IMR-90 (cell line): Measurements from ENCODE around the gene COL5A1. TPM values are rescaled to one million over a fixed set of nuclear protein-coding genes. Genes with fewer than 3 reads are reported as not detected.
A peak's percentile ranks its signal among the peaks of the same experiment; 100 is the strongest.

Source experiments
- ATAC-seq: fragments of 200-7000 bp; cut with Tn5 transposase; 2 replicates; pipeline ENCODE4 v1.9.1; 2020; ENCODE audit warnings: low read depth, mild to moderate bottlenecking, moderate library complexity
- BruUV-seq: library from RNA; stranded (reverse); fragments of 400-500 nt; replicated peaks from 2 replicates; lab custom pipeline; 2021; lab: Mats Ljungman, UMichigan
- CTCF ChIA-PET: fragments of 300-600 bp; formaldehyde crosslinking; extraction: SDS; loops from one replicate; lab custom pipeline; 2021; ENCODE audit warnings: antibody characterized with exemption; lab: Yijun Ruan, JAX
- POLR2A ChIA-PET: fragments of 300-600 bp; sonication (Branson Sonifier 250); formaldehyde crosslinking; loops from one replicate; lab custom pipeline; 2022; ENCODE audit warnings: antibody characterized with exemption; ENCODE audit not compliant: unreplicated experiment; lab: Charles Lee
- DNase-seq: peaks from one replicate; pipeline ENCODE4 v3.0.0; 2013
- H2AFZ ChIP-seq: replicated peaks from 2 replicates; pipeline ENCODE3; 2013; ENCODE audit warnings: low read length, mild to moderate bottlenecking; ENCODE audit not compliant: poor library complexity
- H2AK5ac ChIP-seq: 2 replicates; pipeline ENCODE4 v1.6.1; 2013; ENCODE audit warnings: low read depth, low read length, inconsistent platforms
- H2AK9ac ChIP-seq: replicated peaks from 2 replicates; pipeline ENCODE3; 2013; ENCODE audit warnings: mild to moderate bottlenecking, low read depth, low read length, moderate library complexity; ENCODE audit not compliant: poor library complexity
- H2BK120ac ChIP-seq: 2 replicates; pipeline ENCODE4 v1.6.1; 2013; ENCODE audit warnings: low read depth, low read length, inconsistent platforms
- H2BK15ac ChIP-seq: 3 replicates; pipeline ENCODE4 v1.6.1; 2013; ENCODE audit warnings: low read depth, low read length, inconsistent platforms
- H2BK20ac ChIP-seq: 2 replicates; pipeline ENCODE4 v1.6.1; 2013; ENCODE audit warnings: low read depth, mild to moderate bottlenecking, inconsistent platforms, low read length, moderate library complexity
- H2BK5ac ChIP-seq: 2 replicates; pipeline ENCODE4 v1.6.1; 2013; ENCODE audit warnings: mild to moderate bottlenecking, low read depth, low read length, inconsistent platforms; ENCODE audit not compliant: poor library complexity, severe bottlenecking
- H3K14ac ChIP-seq: replicated peaks from 2 replicates; pipeline ENCODE4 v1.6.1; 2013; ENCODE audit warnings: low read depth, low read length, inconsistent platforms
- H3K18ac ChIP-seq: 2 replicates; pipeline ENCODE4 v1.6.1; 2013; ENCODE audit warnings: low read depth, low read length, control low read depth
- H3K23ac ChIP-seq: 2 replicates; pipeline ENCODE4 v1.6.1; 2013; ENCODE audit warnings: low read depth, low read length, inconsistent platforms
- H3K27ac ChIP-seq: 2 replicates; pipeline ENCODE4 v1.5.1; 2013; ENCODE audit warnings: mild to moderate bottlenecking, control low read depth, low read length; ENCODE audit not compliant: insufficient read depth
- H3K27me3 ChIP-seq: 2 replicates; pipeline ENCODE4 v1.6.1; 2013; ENCODE audit warnings: low read length; ENCODE audit not compliant: control insufficient read depth, insufficient read depth
- H3K36me3 ChIP-seq: 2 replicates; pipeline ENCODE4 v1.6.1; 2013; ENCODE audit warnings: low read length, mixed read lengths; ENCODE audit not compliant: control insufficient read depth, insufficient read depth
- H3K4ac ChIP-seq: 2 replicates; pipeline ENCODE4 v1.6.1; 2013; ENCODE audit warnings: low read depth, low read length, inconsistent platforms
- H3K4me1 ChIP-seq: 2 replicates; pipeline ENCODE4 v1.6.1; 2013; ENCODE audit warnings: low read length, mixed read lengths; ENCODE audit not compliant: control insufficient read depth, insufficient read depth
- H3K4me2 ChIP-seq: 2 replicates; pipeline ENCODE4 v1.6.1; 2013; ENCODE audit warnings: low read depth, mild to moderate bottlenecking, control low read depth, low read length, moderate library complexity
- H3K4me3 ChIP-seq: 2 replicates; pipeline ENCODE4 v1.5.1; 2013; ENCODE audit warnings: low read depth, mild to moderate bottlenecking, control low read depth, low read length, moderate library complexity; ENCODE audit not compliant: insufficient read depth
- H3K56ac ChIP-seq: 2 replicates; pipeline ENCODE4 v1.6.1; 2013; ENCODE audit warnings: low read length, inconsistent platforms; ENCODE audit not compliant: insufficient read depth; ENCODE audit errors: extremely low read depth
- H3K79me1 ChIP-seq, 2 experiments: 2 replicates each; pipeline ENCODE4 v1.6.1; 2013; ENCODE audit warnings: low read length in 2 of 2, inconsistent platforms in 1 of 2, low read depth in 1 of 2
- H3K9ac ChIP-seq: 2 replicates; pipeline ENCODE4 v1.6.1; 2013; ENCODE audit warnings: low read depth, low read length, control low read depth
- H3K9me1 ChIP-seq: 2 replicates; pipeline ENCODE4 v1.6.1; 2013; ENCODE audit warnings: low read length, inconsistent platforms; ENCODE audit not compliant: insufficient read depth
- H3K9me3 ChIP-seq: 2 replicates; pipeline ENCODE4 v1.6.1; 2013; ENCODE audit warnings: low read length; ENCODE audit not compliant: control insufficient read depth, insufficient read depth
- H4K20me1 ChIP-seq: 2 replicates; pipeline ENCODE4 v1.6.1; 2013; ENCODE audit warnings: low read length, inconsistent platforms; ENCODE audit not compliant: insufficient read depth
- H4K5ac ChIP-seq: 2 replicates; pipeline ENCODE4 v1.6.1; 2013; ENCODE audit warnings: mild to moderate bottlenecking, low read depth, low read length, control low read depth
- H4K8ac ChIP-seq, 2 experiments: 2 replicates each; pipeline ENCODE4 v1.6.1; 2013; ENCODE audit warnings: low read depth in 2 of 2, low read length in 2 of 2, control low read depth in 1 of 2, inconsistent platforms in 1 of 2
- H4K91ac ChIP-seq: 2 replicates; pipeline ENCODE4 v1.6.1; 2013; ENCODE audit warnings: low read depth, low read length, inconsistent platforms; ENCODE audit not compliant: insufficient read depth
- BHLHE40 ChIP-seq: fragments of 150-350 bp; IDR thresholded peaks from 2 replicates; pipeline ENCODE4 v1.6.1; 2016; ENCODE audit warnings: mild to moderate bottlenecking, low read depth, low read length
- CEBPB ChIP-seq: IDR thresholded peaks from 2 replicates; pipeline ENCODE4 v1.6.1; 2012; ENCODE audit warnings: low read depth, low read length, improper control_type of control experiment
- CHD1 ChIP-seq: IDR thresholded peaks from 2 replicates; pipeline ENCODE4 v1.6.1; 2012; ENCODE audit warnings: low read depth, low read length, improper control_type of control experiment
- FOS ChIP-seq: fragments of 150-350 bp; IDR thresholded peaks from 2 replicates; pipeline ENCODE4 v1.6.1; 2016; ENCODE audit warnings: low read depth, low read length
- MAFK ChIP-seq: IDR thresholded peaks from 2 replicates; pipeline ENCODE4 v1.6.1; 2012; ENCODE audit warnings: low read depth, low read length, improper control_type of control experiment
- MAZ ChIP-seq: IDR thresholded peaks from 2 replicates; pipeline ENCODE4 v1.6.1; 2012; ENCODE audit warnings: low read depth, mild to moderate bottlenecking, low read length, improper control_type of control experiment, moderate library complexity, borderline replicate concordance
- MXI1 ChIP-seq: IDR thresholded peaks from 2 replicates; pipeline ENCODE4 v1.6.1; 2012; ENCODE audit warnings: low read depth, mild to moderate bottlenecking, low read length, moderate library complexity, borderline replicate concordance
- NFE2L2 ChIP-seq: fragments of 150-350 bp; IDR thresholded peaks from 2 replicates; pipeline ENCODE4 v1.6.1; 2016; ENCODE audit warnings: low read depth, mild to moderate bottlenecking, low read length
- POLR2A ChIP-seq: IDR thresholded peaks from 2 replicates; pipeline ENCODE4 v1.6.1; 2012; ENCODE audit warnings: mild to moderate bottlenecking, low read depth, low read length
- RAD21 ChIP-seq: IDR thresholded peaks from 2 replicates; pipeline ENCODE4 v1.6.1; 2012; ENCODE audit warnings: low read length, improper control_type of control experiment
- RCOR1 ChIP-seq: IDR thresholded peaks from 2 replicates; pipeline ENCODE4 v1.6.1; 2012; ENCODE audit warnings: mild to moderate bottlenecking, low read length, improper control_type of control experiment; ENCODE audit not compliant: insufficient replicate concordance
- RFX5 ChIP-seq: IDR thresholded peaks from 2 replicates; pipeline ENCODE4 v1.8.0; 2012; ENCODE audit warnings: low read depth, mild to moderate bottlenecking, low read length, moderate library complexity
- SMC3 ChIP-seq: fragments of 150-350 bp; IDR thresholded peaks from 2 replicates; pipeline ENCODE4 v1.6.1; 2016; ENCODE audit warnings: low read depth, mild to moderate bottlenecking, antibody characterized with exemption, low read length, moderate library complexity
- WGBS, 2 experiments: methylation state at CpG; one replicate each; pipeline versions ENCODE4 v1.1.5 to v1.1.7; 2013; ENCODE audit warnings: missing lambda C conversion rate in 2 of 2; ENCODE audit not compliant: insufficient read length in 1 of 2; ENCODE audit errors: extremely low coverage in 2 of 2; 5-methylcytosine and 5-hydroxymethylcytosine counted together
- dilution Hi-C: fragments of 300-500 bp; cut with HindIII; formaldehyde crosslinking; loops from one replicate; pipeline ENCODE4 v1.14.3; 2018; ENCODE audit warnings: low sequenced_read_pairs; ENCODE audit not compliant: unreplicated experiment
- in situ Hi-C: fragments of 300-500 bp; cut with MboI; formaldehyde crosslinking; loops from 3 replicates; pipeline ENCODE4 v1.14.3; 2019; ENCODE audit warnings: low sequenced_read_pairs, inconsistent platforms, mixed read lengths
- intact Hi-C: fragments of 100-400 bp; cut with micrococcal nuclease; formaldehyde crosslinking; loops from 2 replicates; pipeline ENCODE4 v1.10.0; 2022
- polyA plus RNA-seq, 3 experiments: library from polyadenylated mRNA; depleted of rRNA; stranded (reverse); fragments of >200 nt; gene quantifications; 2 replicates each; pipeline ENCODE4 v1.2.3, GENCODE V29; 2012; ENCODE audit warnings: low replicate concordance in 1 of 3
- total RNA-seq: library from RNA; depleted of rRNA; stranded (reverse); fragments of >200 nt; gene quantifications from 2 replicates; pipeline ENCODE4 v1.2.3, GENCODE V29; 2012
- TF ChIP-seq, protein P1 (sequence below): fragments of 150-350 bp; IDR thresholded peaks from 2 replicates; pipeline ENCODE4 v1.6.1; 2017; ENCODE audit warnings: mild to moderate bottlenecking, antibody characterized with exemption, low read length, low read depth
- TF ChIP-seq, protein P2 (sequence below): conservative IDR thresholded peaks from 2 replicates; pipeline ENCODE4 v1.5.1; 2012; ENCODE audit warnings: mild to moderate bottlenecking, low read depth, low read length, improper control_type of control experiment
- TF ChIP-seq, protein P3 (sequence below): fragments of 150-350 bp; IDR thresholded peaks from 2 replicates; pipeline ENCODE4 v1.6.1; 2016; ENCODE audit warnings: low read depth, mild to moderate bottlenecking, low read length, moderate library complexity, borderline replicate concordance

The COL5A1 gene
- total and polyA plus RNA-seq, 2 of the 4 experiments (the other 2 are of a cell fraction), result 19.2 to 173 TPM

DNA sequence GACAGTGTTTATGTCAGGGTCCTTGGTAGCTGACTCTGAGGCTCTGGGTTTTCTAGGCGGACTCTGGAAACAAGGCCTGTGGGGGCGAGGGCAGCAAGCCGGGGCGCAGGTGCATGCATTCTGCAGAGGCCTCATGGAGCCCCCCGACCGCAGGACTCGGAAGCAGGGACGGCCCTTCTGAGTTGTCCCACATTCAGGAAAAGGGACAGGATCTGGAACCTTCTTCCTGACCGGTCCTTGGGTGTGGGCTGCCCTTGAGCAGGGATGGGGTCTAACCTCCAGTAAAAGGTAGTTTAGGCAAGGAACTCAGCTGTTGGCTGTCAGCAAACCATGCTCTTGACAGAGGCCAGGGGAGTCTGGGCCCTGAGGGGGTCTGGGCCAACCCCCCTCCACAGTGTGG, 7.4 kb upstream of the COL5A1 start:
- Histone ChIP-seq H2BK20ac (no peak overlapping the region), H3K9ac (no peak overlapping the region), H2AK5ac (no peak overlapping the region; the same call in 1 of the 2 replicates), H2AK9ac (peak overlapping the region; percentile 70), H4K8ac (no peak overlapping the region), H3K36me3 (no peaks in the 10 kb centered on the region), H3K4ac (no peak overlapping the region), H3K27ac (no peak overlapping the region), H3K4me1 (peaks cover 2% of the 10 kb centered on the region; the same call in 1 of the 2 replicates), H2BK15ac (no peak overlapping the region), H3K14ac (no peak overlapping the region), H3K23ac (no peak overlapping the region), H3K9me1 (peaks cover 5% of the 10 kb centered on the region; the same call in 1 of the 2 replicates), H3K9me3 (no peaks in the 10 kb centered on the region), H3K27me3 (no peaks in the 10 kb centered on the region), H4K20me1 (no peaks in the 10 kb centered on the region), H3K56ac (no peak overlapping the region), H3K79me1 (no peaks in the 10 kb centered on the region), H3K18ac (no peak overlapping the region), H2BK5ac (no peak overlapping the region), H2AFZ (no peak overlapping the region), H3K4me3 (no peak overlapping the region), H4K91ac (no peak overlapping the region), H2BK120ac (no peak overlapping the region), H4K5ac (no peak overlapping the region), H3K4me2 (no peak overlapping the region)
- no peak for DNase-seq
- 92% methylated on average over 9 of the region's 9 CpGs; no CpG with 5 or more reads in 1 of the 2 experiments for WGBS, 2 experiments
- no peak for ATAC-seq
- in situ Hi-C loops, result no loop called here
- TF ChIP-seq RCOR1, result no peak
- no peak for TF ChIP-seq RAD21
- TF ChIP-seq MAFK, result no peak
- TF ChIP-seq, protein P1, sequence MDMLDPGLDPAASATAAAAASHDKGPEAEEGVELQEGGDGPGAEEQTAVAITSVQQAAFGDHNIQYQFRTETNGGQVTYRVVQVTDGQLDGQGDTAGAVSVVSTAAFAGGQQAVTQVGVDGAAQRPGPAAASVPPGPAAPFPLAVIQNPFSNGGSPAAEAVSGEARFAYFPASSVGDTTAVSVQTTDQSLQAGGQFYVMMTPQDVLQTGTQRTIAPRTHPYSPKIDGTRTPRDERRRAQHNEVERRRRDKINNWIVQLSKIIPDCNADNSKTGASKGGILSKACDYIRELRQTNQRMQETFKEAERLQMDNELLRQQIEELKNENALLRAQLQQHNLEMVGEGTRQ, result no peak
- TF ChIP-seq, protein P2, sequence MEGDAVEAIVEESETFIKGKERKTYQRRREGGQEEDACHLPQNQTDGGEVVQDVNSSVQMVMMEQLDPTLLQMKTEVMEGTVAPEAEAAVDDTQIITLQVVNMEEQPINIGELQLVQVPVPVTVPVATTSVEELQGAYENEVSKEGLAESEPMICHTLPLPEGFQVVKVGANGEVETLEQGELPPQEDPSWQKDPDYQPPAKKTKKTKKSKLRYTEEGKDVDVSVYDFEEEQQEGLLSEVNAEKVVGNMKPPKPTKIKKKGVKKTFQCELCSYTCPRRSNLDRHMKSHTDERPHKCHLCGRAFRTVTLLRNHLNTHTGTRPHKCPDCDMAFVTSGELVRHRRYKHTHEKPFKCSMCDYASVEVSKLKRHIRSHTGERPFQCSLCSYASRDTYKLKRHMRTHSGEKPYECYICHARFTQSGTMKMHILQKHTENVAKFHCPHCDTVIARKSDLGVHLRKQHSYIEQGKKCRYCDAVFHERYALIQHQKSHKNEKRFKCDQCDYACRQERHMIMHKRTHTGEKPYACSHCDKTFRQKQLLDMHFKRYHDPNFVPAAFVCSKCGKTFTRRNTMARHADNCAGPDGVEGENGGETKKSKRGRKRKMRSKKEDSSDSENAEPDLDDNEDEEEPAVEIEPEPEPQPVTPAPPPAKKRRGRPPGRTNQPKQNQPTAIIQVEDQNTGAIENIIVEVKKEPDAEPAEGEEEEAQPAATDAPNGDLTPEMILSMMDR, result no peak
- TF ChIP-seq, protein P3, sequence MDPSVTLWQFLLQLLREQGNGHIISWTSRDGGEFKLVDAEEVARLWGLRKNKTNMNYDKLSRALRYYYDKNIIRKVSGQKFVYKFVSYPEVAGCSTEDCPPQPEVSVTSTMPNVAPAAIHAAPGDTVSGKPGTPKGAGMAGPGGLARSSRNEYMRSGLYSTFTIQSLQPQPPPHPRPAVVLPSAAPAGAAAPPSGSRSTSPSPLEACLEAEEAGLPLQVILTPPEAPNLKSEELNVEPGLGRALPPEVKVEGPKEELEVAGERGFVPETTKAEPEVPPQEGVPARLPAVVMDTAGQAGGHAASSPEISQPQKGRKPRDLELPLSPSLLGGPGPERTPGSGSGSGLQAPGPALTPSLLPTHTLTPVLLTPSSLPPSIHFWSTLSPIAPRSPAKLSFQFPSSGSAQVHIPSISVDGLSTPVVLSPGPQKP, result no peak
- TF ChIP-seq FOS, result no peak
- TF ChIP-seq CHD1, result no peak
- TF ChIP-seq NFE2L2, result no peak
- TF ChIP-seq SMC3, result no peak
- TF ChIP-seq BHLHE40, result no peak
- TF ChIP-seq CEBPB, result no peak
- no peak for TF ChIP-seq POLR2A
- no peak for TF ChIP-seq RFX5
- no peak for TF ChIP-seq MAZ
- TF ChIP-seq MXI1, result no peak
- BruUV-seq, result no TSS peak
- ChIA-PET CTCF (no interaction called here), POLR2A (no interaction called here)
- intact Hi-C loops, result no loop called here
- dilution Hi-C loops, result no loop called here
